Hepatocyte (in vitro differentiated cells): ENCODE data around the gene PPP3CA.

Experiments
- EZH2 ChIP-seq: fragments of 200-600 bp; sonication (generic); IDR thresholded peaks from 2 replicates; pipeline ENCODE4 v1.6.1; 2016; ENCODE audit warnings: antibody characterized with exemption, mild to moderate bottlenecking, borderline replicate concordance
- EZH2phosphoT487 ChIP-seq: fragments of 200-600 bp; sonication (generic); IDR thresholded peaks from one replicate; pipeline ENCODE4 v1.6.1; 2018; ENCODE audit warnings: antibody characterized with exemption, mild to moderate bottlenecking, low read depth, moderate library complexity; ENCODE audit not compliant: unreplicated experiment, severe bottlenecking
- TF ChIP-seq, protein P1 (sequence below): fragments of 200-600 bp; sonication (generic); IDR thresholded peaks from 2 replicates; pipeline ENCODE4 v1.5.1; 2016; ENCODE audit warnings: antibody characterized with exemption, mild to moderate bottlenecking; ENCODE audit not compliant: poor library complexity

DNA sequence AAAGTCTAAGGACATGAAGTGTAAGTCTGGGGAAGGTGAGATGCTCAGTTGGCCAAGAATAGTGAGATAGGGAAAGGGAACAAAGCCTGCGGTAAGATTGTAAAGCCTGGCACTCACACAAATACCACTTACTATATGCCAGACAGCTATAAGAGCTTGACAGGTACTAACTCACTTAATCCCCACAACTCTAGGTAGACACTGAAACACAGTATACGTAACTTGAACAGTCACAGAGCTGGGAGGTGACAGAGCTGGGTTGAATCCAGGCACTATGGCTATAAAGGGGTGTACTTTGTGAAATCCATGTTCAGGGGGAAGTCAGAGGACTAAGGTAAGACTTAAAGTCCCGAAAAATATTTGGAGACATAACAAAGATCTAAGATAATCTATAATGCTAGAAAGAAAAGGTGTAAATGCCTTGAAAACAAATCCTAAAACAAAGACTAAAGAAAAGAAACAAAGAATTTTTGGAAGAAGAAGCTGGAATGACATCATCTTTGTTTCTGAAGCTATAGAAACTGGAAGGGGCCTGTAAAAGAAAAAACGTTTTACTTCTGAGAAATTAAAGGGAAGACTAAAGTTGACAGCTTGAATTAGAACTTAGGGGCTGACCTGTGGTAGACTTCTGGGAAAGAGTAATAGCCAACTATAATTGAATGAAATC, 172.5 kb downstream of the PPP3CA start:
- TF ChIP-seq EZH2 (no peak), EZH2phosphoT487 (no peak)
- TF ChIP-seq, protein P1, sequence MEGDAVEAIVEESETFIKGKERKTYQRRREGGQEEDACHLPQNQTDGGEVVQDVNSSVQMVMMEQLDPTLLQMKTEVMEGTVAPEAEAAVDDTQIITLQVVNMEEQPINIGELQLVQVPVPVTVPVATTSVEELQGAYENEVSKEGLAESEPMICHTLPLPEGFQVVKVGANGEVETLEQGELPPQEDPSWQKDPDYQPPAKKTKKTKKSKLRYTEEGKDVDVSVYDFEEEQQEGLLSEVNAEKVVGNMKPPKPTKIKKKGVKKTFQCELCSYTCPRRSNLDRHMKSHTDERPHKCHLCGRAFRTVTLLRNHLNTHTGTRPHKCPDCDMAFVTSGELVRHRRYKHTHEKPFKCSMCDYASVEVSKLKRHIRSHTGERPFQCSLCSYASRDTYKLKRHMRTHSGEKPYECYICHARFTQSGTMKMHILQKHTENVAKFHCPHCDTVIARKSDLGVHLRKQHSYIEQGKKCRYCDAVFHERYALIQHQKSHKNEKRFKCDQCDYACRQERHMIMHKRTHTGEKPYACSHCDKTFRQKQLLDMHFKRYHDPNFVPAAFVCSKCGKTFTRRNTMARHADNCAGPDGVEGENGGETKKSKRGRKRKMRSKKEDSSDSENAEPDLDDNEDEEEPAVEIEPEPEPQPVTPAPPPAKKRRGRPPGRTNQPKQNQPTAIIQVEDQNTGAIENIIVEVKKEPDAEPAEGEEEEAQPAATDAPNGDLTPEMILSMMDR = no peak
